AG09309 (cell line): ENCODE data around the gene SH2D1A.

Experiments used
- DNase-seq: peaks from one replicate; pipeline ENCODE4 v3.0.0-alpha.2; 2010; ENCODE audit warnings: low read depth
- H3K4me3 ChIP-seq: 2 replicates; pipeline ENCODE4 v1.5.1; 2011; ENCODE audit warnings: mild to moderate bottlenecking, low read depth, low read length, moderate library complexity; ENCODE audit not compliant: control insufficient read depth
- CTCF ChIP-seq: IDR thresholded peaks from 2 replicates; pipeline ENCODE4 v1.5.1; 2011; ENCODE audit warnings: mild to moderate bottlenecking, low read depth, low read length, inconsistent platforms; ENCODE audit not compliant: insufficient read depth, control insufficient read depth; ENCODE audit errors: missing control alignments

The SH2D1A gene

GRCh38 chrX:124341396-124342132 is 4.8 kb upstream of the SH2D1A start:
- no peak for TF ChIP-seq CTCF
- H3K4me3 ChIP-seq: no peak overlapping the region
- DNase-seq: no peak

- H3K4me3 ChIP-seq: no peak overlapping the region
- no peak for TF ChIP-seq CTCF
- DNase-seq: no peak
Measured at GRCh38 chrX:124342174-124342867, 4.0 kb upstream of the SH2D1A start.

GRCh38 chrX:124343016-124343415 is 3.3 kb upstream of the SH2D1A start:
- TF ChIP-seq CTCF: no peak

GRCh38 chrX:124344246-124344645 is 2.1 kb upstream of the SH2D1A start:
- H3K4me3 ChIP-seq: no peak overlapping the region
- TF ChIP-seq CTCF: no peak
- DNase-seq: no peak

More at GRCh38 chrX:124343016-124343415, 3.3 kb upstream of the SH2D1A start:
- DNase-seq: no peak
- H3K4me3 ChIP-seq: no peak overlapping the region

- no peak overlapping the region for H3K4me3 ChIP-seq
- no peak for TF ChIP-seq CTCF
- DNase-seq: no peak
Measured at GRCh38 chrX:124346877-124347241, 496 bp downstream of the SH2D1A start.

GRCh38 chrX:124347242-124347641 is 879 bp downstream of the SH2D1A start:
- DNase-seq: no peak
- H3K4me3 ChIP-seq: no peak overlapping the region

More at GRCh38 chrX:124347242-124347641, 879 bp downstream of the SH2D1A start:
- TF ChIP-seq CTCF: no peak
